ENCODE results near the gene STAU1. TPM values are rescaled to one million over a fixed set of nuclear protein-coding genes. Genes with fewer than 3 reads are reported as not detected.

STAU1 gene
- total and polyA plus RNA-seq, 9 donors: 37.2 to 113 (median 70.5) TPM

GRCh38 chr20:49160057-49160929 lies 27.8 kb downstream of the STAU1 start:
- 44 to 47% (median 47%) methylated on average over 9 of the region's 9 CpGs for WGBS, 3 donors
- Histone ChIP-seq H3K4me3 (no peak overlapping the region), H3K27ac (no peak overlapping the region), H3K27me3 (no peaks in the 10 kb centered on the region), H3K4me1 (ENCODE audit: insufficient read depth) (peaks cover 4% of the 10 kb centered on the region), H3K9me3 (no peaks in the 10 kb centered on the region), H3K36me3 (no peaks in the 10 kb centered on the region)
- DNase-seq: no peak
- TF ChIP-seq EP300 (IDR thresholded peaks at IDR 0.05) (no peak), POLR2A (IDR thresholded peaks at IDR 0.05) (no peak), CTCF (IDR thresholded peaks at IDR 0.05) (no peak)
- intact Hi-C loops (cut with DNase I): no loop called here

DNA sequence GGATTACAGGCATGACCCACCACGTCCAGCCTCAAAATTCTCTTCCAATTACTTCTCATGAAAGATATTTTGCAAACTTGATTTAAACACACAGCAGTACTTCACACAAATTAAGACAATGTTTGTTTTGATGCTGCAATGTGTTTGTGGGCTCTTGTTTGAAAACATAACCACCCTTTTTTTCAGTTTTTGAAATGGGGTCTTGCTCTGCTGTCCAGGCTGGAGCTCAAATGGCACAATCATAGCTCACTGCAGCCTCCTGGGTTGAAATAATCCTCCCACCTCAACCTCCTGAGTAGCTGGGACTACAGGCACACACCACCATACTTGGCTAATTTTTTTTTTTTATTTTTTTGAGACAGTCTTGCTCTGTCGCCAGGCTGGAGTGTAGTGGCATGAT lies 31.0 kb downstream of the STAU1 start:
- DNase-seq: no peak
- peaks cover 4% of the 10 kb centered on the region for H3K4me1 ChIP-seq (ENCODE audit: insufficient read depth)
- no peak overlapping the region for H3K27ac ChIP-seq
- no peaks in the 10 kb centered on the region for H3K36me3 ChIP-seq
- H3K27me3 ChIP-seq: no peaks in the 10 kb centered on the region
- TF ChIP-seq POLR2A (IDR thresholded peaks at IDR 0.05) (no peak), CTCF (IDR thresholded peaks at IDR 0.05) (no peak), EP300 (IDR thresholded peaks at IDR 0.05) (no peak)
- intact Hi-C loops (cut with DNase I): no loop called here
- H3K9me3 ChIP-seq: no peaks in the 10 kb centered on the region
- 93 to 98% (median 94%) methylated on average over 2 of the region's 2 CpGs for WGBS, 3 donors
- no peak overlapping the region for H3K4me3 ChIP-seq

DNA sequence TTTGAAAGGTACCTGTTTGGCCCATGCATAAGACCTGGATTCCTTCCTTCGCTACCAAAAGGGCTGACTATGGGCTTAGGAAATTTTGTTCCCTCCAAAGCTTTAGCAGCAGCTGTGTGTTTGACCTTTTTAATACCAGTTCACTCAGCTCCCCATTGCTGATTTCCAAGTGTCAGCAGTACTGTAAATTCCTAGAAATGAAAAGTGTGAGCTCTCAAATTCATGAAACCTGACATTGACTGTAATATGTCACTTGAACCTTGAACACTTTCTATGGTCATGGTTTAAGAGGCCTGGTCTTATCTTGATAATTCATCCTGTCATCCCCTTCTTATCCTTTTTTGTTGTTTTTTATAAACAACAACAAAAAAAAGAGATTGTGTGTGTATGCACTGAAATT lies 31.7 kb downstream of the STAU1 start:
- H3K4me3 ChIP-seq: no peak overlapping the region
- no peak overlapping the region for H3K27ac ChIP-seq
- TF ChIP-seq EP300 (IDR thresholded peaks at IDR 0.05) (no peak), CTCF (IDR thresholded peaks at IDR 0.05) (no peak), POLR2A (IDR thresholded peaks at IDR 0.05) (no peak)
- intact Hi-C loops (cut with DNase I): no loop called here
- no peaks in the 10 kb centered on the region for H3K27me3 ChIP-seq
- no peaks in the 10 kb centered on the region for H3K36me3 ChIP-seq
- H3K9me3 ChIP-seq: no peaks in the 10 kb centered on the region
- H3K4me1 ChIP-seq (ENCODE audit: insufficient read depth): peaks cover 4% of the 10 kb centered on the region
- DNase-seq: no peak
- 97 to 100% (median 98%) methylated on average over 1 of the region's 1 CpG for WGBS, 3 donors

DNA sequence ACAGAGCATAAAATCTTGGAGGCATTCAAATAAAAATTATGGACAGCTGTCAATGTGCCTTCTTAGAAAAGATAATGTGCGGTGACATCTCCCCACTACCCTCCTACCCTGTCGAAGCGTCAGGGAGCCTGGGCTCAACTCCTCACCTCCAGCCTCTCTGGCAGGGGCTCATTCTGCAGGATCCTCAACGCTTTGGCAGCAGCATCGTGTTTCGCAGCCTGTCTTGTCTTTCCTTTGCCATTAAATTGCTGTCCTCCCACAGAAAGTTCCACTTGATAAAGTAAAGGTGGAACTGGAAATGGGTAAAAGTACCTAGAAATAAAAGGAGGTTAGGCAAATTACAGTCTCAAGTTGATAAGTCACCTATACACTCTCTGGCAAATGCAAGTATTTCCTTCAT lies 36.7 kb downstream of the STAU1 start:
- Histone ChIP-seq H3K9me3 (no peaks in the 10 kb centered on the region), H3K36me3 (no peaks in the 10 kb centered on the region), H3K27ac (no peak overlapping the region), H3K4me3 (no peak overlapping the region), H3K4me1 (ENCODE audit: insufficient read depth) (peaks cover 1% of the 10 kb centered on the region), H3K27me3 (no peaks in the 10 kb centered on the region)
- WGBS, 3 donors: 60 to 84% (median 76%) methylated on average over 6 of the region's 6 CpGs
- TF ChIP-seq POLR2A (IDR thresholded peaks at IDR 0.05) (no peak), EP300 (IDR thresholded peaks at IDR 0.05) (no peak), CTCF (IDR thresholded peaks at IDR 0.05) (no peak)
- DNase-seq: no peak
- intact Hi-C loops (cut with DNase I): loop anchor here in 1 of 4 donors (5.0 kb wide), 1 partner anchor 64 kb away; no protein-coding TSS in a partner anchor

Measured in ovary (tissue), 9 donors.